SKM-1 treated with dmso at 0.1 percent for 144 hours (cell line): ENCODE results near the gene TEX264.

Source experiments
- DNase-seq: peaks from one replicate; lab custom pipeline; 2025; ENCODE audit not compliant: unreplicated experiment; lab: John Stamatoyannopoulos, UW

TEX264 gene

DNA sequence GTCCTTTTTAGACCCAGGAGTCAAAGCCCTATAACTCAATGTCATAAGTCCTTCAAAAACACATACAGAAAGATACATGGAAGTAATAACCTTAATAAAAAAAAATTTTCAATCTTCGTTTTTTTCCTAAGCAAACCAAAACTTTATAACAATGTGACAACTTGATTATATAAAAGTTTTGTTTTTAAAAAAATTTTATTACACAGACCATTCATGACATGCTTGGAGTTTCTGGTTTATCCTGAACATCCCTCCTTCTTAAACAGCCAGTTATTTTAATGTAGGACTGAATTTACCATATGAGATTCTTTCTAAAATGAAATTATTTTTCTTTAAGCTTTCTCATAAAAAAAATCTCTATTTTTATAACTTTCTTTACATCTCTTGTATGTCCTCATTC is 77.3 kb downstream of the TEX264 start:
- no peak for DNase-seq

DNA sequence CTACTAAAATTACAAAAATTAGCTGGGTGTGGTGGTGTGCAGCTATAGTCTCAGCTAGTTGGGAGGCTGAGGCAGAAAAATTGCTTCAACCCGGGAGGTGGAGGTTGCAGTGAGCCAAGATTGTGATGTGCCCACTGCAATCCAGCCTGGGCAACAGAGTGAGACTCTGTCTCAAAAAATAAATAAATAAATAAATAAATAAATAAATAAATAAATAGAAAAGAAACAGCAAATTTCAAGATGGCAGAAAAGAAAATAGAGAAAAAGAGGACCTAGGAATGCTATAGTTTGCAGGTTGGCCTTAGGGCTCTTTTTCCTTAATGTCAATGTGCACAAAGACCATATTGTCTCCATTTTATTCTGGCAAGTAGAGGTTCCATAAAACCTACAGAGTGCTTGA is 79.8 kb downstream of the TEX264 start:
- no peak for DNase-seq

DNA sequence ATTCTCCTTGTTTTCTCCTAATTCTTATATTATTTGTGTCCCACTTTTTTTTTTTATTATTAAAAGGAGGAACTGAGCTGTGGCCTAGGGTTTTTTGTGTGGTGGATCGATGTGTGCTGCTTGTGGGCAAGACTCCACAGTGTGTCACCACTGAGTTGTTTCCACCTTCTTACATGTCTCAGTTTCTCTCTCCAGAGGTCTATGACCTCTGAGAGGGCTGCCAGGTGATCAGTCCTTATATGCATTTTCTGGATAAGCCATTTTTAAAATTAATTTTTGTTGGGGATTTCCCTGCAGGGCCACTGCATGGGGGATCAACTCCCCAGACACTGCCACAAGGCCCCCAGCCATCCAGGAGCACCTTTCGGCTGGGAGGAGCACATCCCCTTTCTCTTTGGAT is 80.2 kb downstream of the TEX264 start:
- DNase-seq, result no peak
